HUES6 (cell line): ENCODE data around the gene ADAMTSL5.

ENCODE experiments used
- H3K27ac ChIP-seq: 2 replicates; pipeline ENCODE4 v1.7.0; 2013; ENCODE audit warnings: low read depth, mild to moderate bottlenecking, low read length, inconsistent platforms
- H3K27me3 ChIP-seq: 2 replicates; pipeline ENCODE4 v1.6.1; 2013; ENCODE audit warnings: low read length; ENCODE audit not compliant: control insufficient read depth, insufficient read depth
- H3K36me3 ChIP-seq: 2 replicates; pipeline ENCODE4 v1.6.1; 2013; ENCODE audit warnings: low read length; ENCODE audit not compliant: control insufficient read depth, insufficient read depth
- H3K4me1 ChIP-seq: 2 replicates; pipeline ENCODE4 v1.6.1; 2013; ENCODE audit warnings: low read length; ENCODE audit not compliant: control insufficient read depth, insufficient read depth
- H3K4me3 ChIP-seq: 2 replicates; pipeline ENCODE4 v1.5.1; 2013; ENCODE audit warnings: low read depth, low read length
- H3K9ac ChIP-seq: one replicate; pipeline ENCODE4 v1.6.1; 2013; ENCODE audit warnings: mild to moderate bottlenecking, low read length
- H3K9me3 ChIP-seq: 2 replicates; pipeline ENCODE4 v1.6.1; 2013; ENCODE audit warnings: low read depth, low read length; ENCODE audit not compliant: control insufficient read depth, insufficient read depth

The ADAMTSL5 gene

GRCh38 chr19:1528596-1529429, 16.0 kb upstream of the ADAMTSL5 start:
- Histone ChIP-seq H3K27me3 (peaks cover 62% of the 10 kb centered on the region), H3K27ac (no peak overlapping the region), H3K4me3 (no peak overlapping the region), H3K9me3 (no peaks in the 10 kb centered on the region), H3K4me1 (peaks cover 4% of the 10 kb centered on the region; the same call in 1 of the 2 replicates), H3K36me3 (no peaks in the 10 kb centered on the region), H3K9ac (no peak overlapping the region)

DNA sequence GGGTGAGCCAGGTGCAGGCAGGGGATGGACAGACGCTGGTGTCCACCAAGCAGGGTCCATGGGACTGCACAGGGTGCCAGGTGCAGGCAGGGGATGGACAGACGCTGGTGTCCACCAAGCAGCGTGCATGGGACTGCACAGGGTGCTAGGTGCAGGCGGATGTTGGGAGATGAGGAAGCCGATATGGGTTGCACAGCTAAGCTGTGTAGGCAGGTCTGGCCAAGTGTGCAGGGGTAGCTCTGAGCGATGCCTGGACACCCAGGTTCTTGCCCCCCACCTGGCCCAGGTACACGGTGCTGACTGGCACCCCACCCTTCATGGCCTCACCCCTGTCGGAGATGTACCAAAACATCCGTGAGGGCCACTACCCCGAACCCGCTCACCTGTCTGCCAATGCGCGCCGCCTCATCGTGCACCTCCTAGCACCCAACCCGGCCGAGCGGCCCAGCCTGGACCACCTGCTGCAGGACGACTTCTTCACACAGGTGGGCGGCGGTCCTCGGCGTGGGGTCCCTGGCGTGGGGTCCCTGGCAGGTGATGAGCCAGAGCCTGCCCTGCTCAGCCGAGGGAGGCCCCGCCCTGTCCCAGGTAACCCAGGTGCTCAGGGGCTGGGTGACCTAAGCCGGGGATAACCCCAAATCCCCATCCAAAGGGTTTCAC, 15.0 kb upstream of the ADAMTSL5 start:
- Histone ChIP-seq H3K4me3 (no peak overlapping the region), H3K27me3 (peaks cover 71% of the 10 kb centered on the region), H3K9me3 (no peaks in the 10 kb centered on the region), H3K27ac (no peak overlapping the region), H3K36me3 (no peaks in the 10 kb centered on the region), H3K4me1 (peaks cover 4% of the 10 kb centered on the region; the same call in 1 of the 2 replicates), H3K9ac (no peak overlapping the region)

DNA sequence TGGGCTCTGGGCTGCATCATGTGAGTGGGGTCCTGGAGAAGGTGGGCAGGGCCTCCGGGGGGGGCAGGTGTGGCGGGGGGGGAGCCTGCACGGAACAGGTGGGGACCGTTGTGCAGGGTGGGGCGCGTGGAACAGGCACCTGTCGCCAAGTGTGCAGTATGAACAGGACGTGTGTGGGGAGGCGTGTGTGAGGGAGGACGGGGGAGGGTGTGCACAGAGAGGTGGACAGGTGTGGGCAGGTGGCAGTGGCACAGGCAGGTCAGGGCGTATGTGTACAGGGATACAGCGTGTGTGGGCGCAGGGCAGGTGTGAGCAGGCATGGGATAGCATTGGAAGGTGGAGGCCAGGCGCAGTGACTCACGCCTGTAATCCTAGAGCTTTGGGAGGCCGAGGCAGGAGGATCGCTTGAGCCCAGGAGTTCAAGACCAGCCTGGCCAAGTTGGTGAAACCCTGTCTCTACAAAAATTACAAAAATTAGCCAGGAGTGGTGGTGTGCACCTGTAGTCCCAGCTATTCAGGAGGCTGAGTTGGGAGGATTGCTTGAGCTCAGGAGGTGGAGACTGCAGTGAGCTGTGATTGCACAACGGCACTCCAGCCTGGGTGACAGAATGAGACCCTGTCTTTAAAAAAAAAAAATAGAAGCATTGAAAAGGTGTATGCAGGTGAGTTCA, 14.3 kb upstream of the ADAMTSL5 start:
- Histone ChIP-seq H3K9me3 (no peaks in the 10 kb centered on the region), H3K4me3 (no peak overlapping the region), H3K4me1 (peaks cover 4% of the 10 kb centered on the region; the same call in 1 of the 2 replicates), H3K27me3 (peaks cover 78% of the 10 kb centered on the region), H3K27ac (no peak overlapping the region), H3K9ac (no peak overlapping the region), H3K36me3 (no peaks in the 10 kb centered on the region)

- no peak overlapping the region for H3K4me3 ChIP-seq
- no peaks in the 10 kb centered on the region for H3K36me3 ChIP-seq
- H3K4me1 ChIP-seq, result peaks cover 4% of the 10 kb centered on the region; the same call in 1 of the 2 replicates
- no peak overlapping the region for H3K27ac ChIP-seq
- H3K9ac ChIP-seq, result no peak overlapping the region
- H3K9me3 ChIP-seq, result no peaks in the 10 kb centered on the region
- H3K27me3 ChIP-seq, result peaks cover 79% of the 10 kb centered on the region
Measured at GRCh38 chr19:1526066-1526778, 13.4 kb upstream of the ADAMTSL5 start.

DNA sequence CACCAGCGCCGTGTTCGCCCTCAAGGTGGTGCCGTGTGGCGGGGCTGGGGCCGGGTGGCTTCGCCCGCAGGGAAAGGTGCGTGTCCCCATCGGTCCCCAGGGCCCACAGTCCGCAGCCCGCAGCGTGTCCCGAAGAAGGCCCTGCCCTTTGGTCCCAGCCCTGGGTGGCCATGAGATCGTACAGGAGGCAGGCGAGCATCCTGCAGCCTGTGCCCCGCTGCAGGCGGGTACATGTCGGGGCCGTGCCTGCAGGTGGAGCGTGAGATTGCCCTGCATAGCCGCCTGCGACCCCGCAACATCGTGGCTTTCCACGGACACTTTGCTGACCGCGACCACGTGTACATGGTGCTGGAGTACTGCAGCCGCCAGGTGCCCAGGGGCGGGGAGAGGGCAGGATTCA, 12.5 kb upstream of the ADAMTSL5 start:
- no peak overlapping the region for H3K4me3 ChIP-seq
- H3K9me3 ChIP-seq, result no peaks in the 10 kb centered on the region
- peaks cover 4% of the 10 kb centered on the region; the same call in 1 of the 2 replicates for H3K4me1 ChIP-seq
- no peaks in the 10 kb centered on the region for H3K36me3 ChIP-seq
- peaks cover 80% of the 10 kb centered on the region for H3K27me3 ChIP-seq
- no peak overlapping the region for H3K27ac ChIP-seq
- H3K9ac ChIP-seq, result no peak overlapping the region

DNA sequence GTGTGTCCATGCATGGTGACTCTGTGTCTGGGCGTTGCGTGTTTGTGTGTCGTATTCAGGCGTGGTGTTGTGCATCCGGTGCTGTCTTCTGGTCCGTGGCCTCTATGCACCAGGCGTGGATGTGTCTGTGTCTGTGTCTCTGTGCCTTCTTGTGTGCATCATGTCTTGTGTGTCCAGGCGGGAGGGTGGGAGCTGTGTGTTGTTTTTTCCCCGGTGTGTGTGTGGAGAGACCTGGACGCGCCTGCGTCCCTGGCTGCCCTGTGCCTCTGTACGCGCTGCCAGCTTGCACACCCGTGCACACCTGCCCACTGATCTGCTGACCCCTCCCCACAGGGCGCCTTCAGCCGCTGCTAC, 12.1 kb upstream of the ADAMTSL5 start:
- H3K27me3 ChIP-seq, result peaks cover 81% of the 10 kb centered on the region
- no peak overlapping the region for H3K27ac ChIP-seq
- H3K9me3 ChIP-seq, result no peaks in the 10 kb centered on the region
- H3K4me3 ChIP-seq, result no peak overlapping the region
- no peaks in the 10 kb centered on the region for H3K36me3 ChIP-seq
- H3K4me1 ChIP-seq, result peaks cover 4% of the 10 kb centered on the region; the same call in 1 of the 2 replicates
- no peak overlapping the region for H3K9ac ChIP-seq

DNA sequence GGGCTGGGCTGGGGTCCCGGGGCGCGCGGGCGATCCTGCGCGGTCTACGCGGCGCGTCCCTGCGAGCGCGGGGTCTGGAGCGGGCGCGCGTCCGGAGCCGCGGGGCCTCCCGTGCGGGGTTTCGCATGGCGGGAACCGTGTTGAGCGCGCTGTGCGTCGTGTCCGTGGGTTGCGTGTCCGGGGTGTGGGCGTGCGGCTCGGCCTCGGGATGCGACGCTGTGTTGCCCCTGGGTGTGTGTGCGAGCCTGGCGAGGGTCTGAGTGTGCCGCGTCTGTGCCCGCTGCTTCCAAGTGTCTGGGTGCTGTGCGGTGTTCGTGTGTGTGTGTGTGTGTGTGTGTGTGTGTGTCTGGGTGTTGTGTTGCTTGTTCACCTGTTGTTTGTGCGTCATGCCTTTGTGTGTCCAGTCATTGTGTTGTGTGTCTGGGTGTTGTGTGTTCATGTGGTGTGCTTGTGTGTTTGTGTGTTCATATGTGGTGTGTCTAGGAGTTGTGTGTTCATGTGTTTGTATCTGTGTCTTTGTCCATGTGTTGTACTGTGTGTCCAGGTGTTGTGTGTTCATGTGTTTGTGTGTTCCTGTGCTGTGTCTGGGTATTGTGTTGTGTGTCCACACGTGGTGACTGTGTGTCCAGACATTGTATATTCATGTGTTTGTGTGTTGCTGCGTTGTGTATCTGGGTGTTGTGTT, 11.6 kb upstream of the ADAMTSL5 start:
- Histone ChIP-seq H3K27me3 (peaks cover 80% of the 10 kb centered on the region), H3K4me3 (peak overlapping the region; percentile 48), H3K9ac (no peak overlapping the region), H3K9me3 (no peaks in the 10 kb centered on the region), H3K27ac (no peak overlapping the region), H3K36me3 (no peaks in the 10 kb centered on the region), H3K4me1 (peaks cover 4% of the 10 kb centered on the region; the same call in 1 of the 2 replicates)

DNA sequence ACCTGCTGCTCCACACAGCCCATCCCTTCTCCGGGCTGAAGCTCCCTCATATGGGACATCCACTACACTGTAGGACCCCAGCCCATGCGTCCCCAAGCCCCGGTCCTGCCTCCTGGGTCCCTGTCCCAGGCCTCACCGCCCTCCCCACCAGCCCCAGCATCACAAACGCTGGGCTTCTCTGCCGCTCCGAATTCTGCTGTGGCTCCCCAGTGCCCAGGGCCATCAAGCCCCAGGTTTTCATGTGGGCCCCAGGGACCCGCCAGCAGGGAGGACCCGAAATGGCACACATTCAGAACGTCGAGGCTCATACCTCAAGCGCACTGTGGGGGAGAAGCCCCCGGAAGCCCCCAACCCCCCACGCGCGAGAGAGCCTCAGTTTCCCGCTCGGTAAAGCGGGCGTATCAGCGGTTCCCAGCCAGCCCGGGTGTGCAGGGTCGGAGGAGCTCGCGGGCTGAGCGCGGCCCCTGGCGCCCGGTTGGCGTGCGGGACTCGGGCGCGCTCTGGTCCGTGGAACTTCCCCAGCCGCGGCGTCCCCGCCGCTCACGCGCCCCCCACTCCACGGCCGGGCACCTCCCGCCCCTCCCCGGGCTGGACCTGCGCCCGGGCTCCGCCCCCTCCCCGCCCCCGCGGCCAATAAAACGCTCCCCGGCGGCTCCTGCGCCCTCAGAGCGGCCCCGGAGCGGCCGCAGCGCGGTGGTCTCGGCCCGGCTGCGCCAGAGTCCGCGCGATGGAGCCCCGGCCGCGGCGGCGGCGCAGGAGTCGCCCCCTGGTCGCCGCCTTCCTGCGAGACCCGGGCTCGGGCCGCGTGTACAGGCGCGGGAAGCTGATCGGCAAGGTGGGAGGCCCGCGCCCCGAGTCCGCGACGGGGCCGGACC, 10.8 kb upstream of the ADAMTSL5 start, which contains the start of gene PLK5:
Gene PLK5 (plus strand): TSS at position 666 of the 875 bp plus-strand sequence. CDS start 2,920 bp downstream, outside the sequence.
- no peaks in the 10 kb centered on the region for H3K9me3 ChIP-seq
- H3K36me3 ChIP-seq, result no peaks in the 10 kb centered on the region
- H3K9ac ChIP-seq, result no peak within 1 kb of the TSS
- no peak within 1 kb of the TSS for H3K27ac ChIP-seq
- peak within 1 kb of the TSS; percentile 48 for H3K4me3 ChIP-seq
- peaks cover 77% of the 10 kb centered on the region for H3K27me3 ChIP-seq
- H3K4me1 ChIP-seq, result peaks cover 4% of the 10 kb centered on the region; the same call in 1 of the 2 replicates

DNA sequence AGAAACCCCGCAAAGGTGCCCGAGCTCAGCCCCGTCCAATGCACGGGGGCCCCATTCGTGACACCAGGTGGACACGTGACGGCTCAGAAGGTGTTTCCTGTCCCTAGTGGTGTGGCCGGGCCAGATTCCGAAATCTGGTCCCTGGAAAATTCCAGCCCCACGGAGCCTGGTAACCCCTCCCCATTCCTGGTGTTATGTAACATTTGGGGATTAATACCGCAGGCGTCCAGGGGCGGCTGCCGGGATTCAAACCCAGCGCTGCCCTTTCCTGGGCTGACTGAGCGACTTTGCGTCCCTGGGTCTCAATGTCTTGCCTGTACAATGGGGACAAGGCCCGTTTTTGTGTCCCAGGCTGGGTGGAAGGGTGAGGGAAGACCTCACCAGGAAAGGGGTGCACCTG, 10.0 kb upstream of the ADAMTSL5 start:
- Histone ChIP-seq H3K9ac (no peak overlapping the region), H3K27me3 (peaks cover 80% of the 10 kb centered on the region), H3K9me3 (no peaks in the 10 kb centered on the region), H3K27ac (no peak overlapping the region), H3K4me3 (no peak overlapping the region), H3K36me3 (no peaks in the 10 kb centered on the region), H3K4me1 (peaks cover 4% of the 10 kb centered on the region; the same call in 1 of the 2 replicates)
